AG10803 (cell line): ENCODE results near the gene SLC27A6.

Experiments used
- DNase-seq: peaks from one replicate; pipeline ENCODE4 v3.0.0; 2010; ENCODE audit warnings: low read depth
- H3K4me3 ChIP-seq: 2 replicates; pipeline ENCODE4 v1.5.1; 2011; ENCODE audit warnings: mild to moderate bottlenecking, low read length, control low read depth
- TF ChIP-seq, protein P1 (sequence below): conservative IDR thresholded peaks from 2 replicates; pipeline ENCODE4 v1.5.1; 2011; ENCODE audit warnings: mild to moderate bottlenecking, low read length, control low read depth, inconsistent platforms

Gene SLC27A6

DNA sequence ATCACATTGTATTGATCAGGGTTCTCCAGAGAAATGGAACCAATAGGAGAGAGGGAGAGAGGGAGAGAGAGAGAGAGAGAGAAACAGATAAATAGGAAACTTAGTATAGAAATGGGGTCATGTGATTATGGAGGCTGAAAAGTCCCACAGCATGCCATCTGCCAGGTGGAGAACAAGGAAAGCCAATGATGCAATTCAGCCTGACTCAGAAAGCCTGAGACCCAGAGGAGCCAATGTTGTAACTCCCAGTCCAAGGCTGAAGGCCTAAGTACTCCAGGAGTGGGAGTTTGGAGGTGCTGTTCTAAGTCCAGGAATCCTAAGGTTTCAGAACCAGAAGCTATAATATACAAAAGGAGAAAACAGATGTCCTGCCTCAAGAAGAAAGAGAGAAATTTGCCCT lies 80.9 kb downstream of the SLC27A6 start:
- TF ChIP-seq, protein P1, sequence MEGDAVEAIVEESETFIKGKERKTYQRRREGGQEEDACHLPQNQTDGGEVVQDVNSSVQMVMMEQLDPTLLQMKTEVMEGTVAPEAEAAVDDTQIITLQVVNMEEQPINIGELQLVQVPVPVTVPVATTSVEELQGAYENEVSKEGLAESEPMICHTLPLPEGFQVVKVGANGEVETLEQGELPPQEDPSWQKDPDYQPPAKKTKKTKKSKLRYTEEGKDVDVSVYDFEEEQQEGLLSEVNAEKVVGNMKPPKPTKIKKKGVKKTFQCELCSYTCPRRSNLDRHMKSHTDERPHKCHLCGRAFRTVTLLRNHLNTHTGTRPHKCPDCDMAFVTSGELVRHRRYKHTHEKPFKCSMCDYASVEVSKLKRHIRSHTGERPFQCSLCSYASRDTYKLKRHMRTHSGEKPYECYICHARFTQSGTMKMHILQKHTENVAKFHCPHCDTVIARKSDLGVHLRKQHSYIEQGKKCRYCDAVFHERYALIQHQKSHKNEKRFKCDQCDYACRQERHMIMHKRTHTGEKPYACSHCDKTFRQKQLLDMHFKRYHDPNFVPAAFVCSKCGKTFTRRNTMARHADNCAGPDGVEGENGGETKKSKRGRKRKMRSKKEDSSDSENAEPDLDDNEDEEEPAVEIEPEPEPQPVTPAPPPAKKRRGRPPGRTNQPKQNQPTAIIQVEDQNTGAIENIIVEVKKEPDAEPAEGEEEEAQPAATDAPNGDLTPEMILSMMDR = no peak
- no peak overlapping the region for H3K4me3 ChIP-seq
- DNase-seq = no peak

GRCh38 chr5:129048509-129048908 lies 83.2 kb downstream of the SLC27A6 start:
- TF ChIP-seq, protein P1 = no peak
- no peak overlapping the region for H3K4me3 ChIP-seq
- DNase-seq = no peak

GRCh38 chr5:129049126-129049799 lies 84.0 kb downstream of the SLC27A6 start:
- TF ChIP-seq, protein P1 = no peak
- no peak overlapping the region for H3K4me3 ChIP-seq
- no peak for DNase-seq

DNA sequence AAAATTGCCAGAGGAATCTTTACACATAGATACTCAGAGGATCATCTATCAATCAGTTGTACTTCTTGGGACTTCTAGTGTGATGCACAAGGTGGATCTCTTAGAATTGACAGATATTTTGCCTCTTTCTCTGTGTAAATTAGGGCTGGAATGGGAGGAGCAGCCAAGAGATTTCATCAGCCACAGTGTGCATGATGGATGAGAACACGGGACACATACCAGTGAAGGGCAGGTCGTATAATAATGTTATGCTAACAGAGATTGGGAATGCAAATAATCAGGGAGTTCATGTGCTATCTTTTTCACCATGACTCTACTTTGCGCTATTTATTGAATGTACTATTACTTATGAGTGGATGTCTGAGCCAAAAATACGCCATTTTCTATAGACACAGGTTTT lies 86.0 kb downstream of the SLC27A6 start:
- TF ChIP-seq, protein P1 = no peak
- no peak overlapping the region for H3K4me3 ChIP-seq

GRCh38 chr5:129053438-129053837 lies 88.2 kb downstream of the SLC27A6 start:
- TF ChIP-seq, protein P1 = no peak
- no peak for DNase-seq
- no peak overlapping the region for H3K4me3 ChIP-seq

More for the DNA sequence above, 86.0 kb downstream of the SLC27A6 start:
- no peak for DNase-seq

- TF ChIP-seq, protein P1 = no peak
- no peak for DNase-seq
Measured at GRCh38 chr5:129057329-129057728, 92.0 kb downstream of the SLC27A6 start.

GRCh38 chr5:129061849-129062248 lies 96.6 kb downstream of the SLC27A6 start:
- DNase-seq = no peak
- TF ChIP-seq, protein P1 = no peak
- no peak overlapping the region for H3K4me3 ChIP-seq

More at GRCh38 chr5:129057329-129057728, 92.0 kb downstream of the SLC27A6 start:
- H3K4me3 ChIP-seq = no peak overlapping the region
